Muscle of back (tissue), 13 donors: Measurements from ENCODE around the gene DCAF7. TPM values are rescaled to one million over a fixed set of nuclear protein-coding genes. Genes with fewer than 3 reads are reported as not detected.

Experiments
- DNase-seq, 3 donors: peaks; one replicate each; pipeline versions ENCODE4 v3.0.0 to v3.0.0-alpha.2; 2013
- long read RNA-seq, 9 donors: transcript quantifications; one replicate each; lab custom pipeline, GENCODE V29; 2026
- polyA plus RNA-seq, 10 donors: library from polyadenylated mRNA; unstranded; fragments of 120-200 nt; gene quantifications; one replicate each; pipeline ENCODE4 v1.2.1, GENCODE V29; 2013; ENCODE audit not compliant: insufficient read length in 10 of 10

Gene DCAF7
- polyA plus RNA-seq = 10 to 100 TPM; 36.4 to 50.4 (median 41.8) TPM
- long read RNA-seq, donor 1, full-length matches to known transcripts = 7 of 7 reads
- long read RNA-seq, donor 1, partial matches to known transcripts = 0 of 7 reads
- long read RNA-seq, donor 1, other reads (novel, unspliced or antisense) = 0 of 7 reads
- long read RNA-seq, donor 2, full-length matches to known transcripts = 5 of 5 reads
- long read RNA-seq, donor 2, partial matches to known transcripts = 0 of 5 reads
- long read RNA-seq, donor 2, other reads (novel, unspliced or antisense) = 0 of 5 reads
- long read RNA-seq, donor 3 = 0 reads
- long read RNA-seq, donor 4, full-length matches to known transcripts = 6 of 6 reads
- long read RNA-seq, donor 4, partial matches to known transcripts = 0 of 6 reads
- long read RNA-seq, donor 4, other reads (novel, unspliced or antisense) = 0 of 6 reads
- long read RNA-seq, donor 5, full-length matches to known transcripts = 9 of 43 reads
- long read RNA-seq, donor 5, partial matches to known transcripts = 34 of 43 reads
- long read RNA-seq, donor 5, other reads (novel, unspliced or antisense) = 0 of 43 reads
- long read RNA-seq, donor 6, full-length matches to known transcripts = 10 of 10 reads
- long read RNA-seq, donor 6, partial matches to known transcripts = 0 of 10 reads
- long read RNA-seq, donor 6, other reads (novel, unspliced or antisense) = 0 of 10 reads
- long read RNA-seq, donor 7, full-length matches to known transcripts = 7 of 16 reads
- long read RNA-seq, donor 7, partial matches to known transcripts = 9 of 16 reads
- long read RNA-seq, donor 7, other reads (novel, unspliced or antisense) = 0 of 16 reads
- long read RNA-seq, donor 8, full-length matches to known transcripts = 6 of 6 reads
- long read RNA-seq, donor 8, partial matches to known transcripts = 0 of 6 reads
- long read RNA-seq, donor 8, other reads (novel, unspliced or antisense) = 0 of 6 reads
- long read RNA-seq, donor 9, full-length matches to known transcripts = 1 of 1 reads
- long read RNA-seq, donor 9, partial matches to known transcripts = 0 of 1 reads
- long read RNA-seq, donor 9, other reads (novel, unspliced or antisense) = 0 of 1 reads

GRCh38 chr17:63549946-63550816 is at the start of gene DCAF7:
DCAF7 (plus strand) TSS chr17:63550477; CDS start chr17:63550678, 201 bp downstream.
- peak; percentile 100 for DNase-seq

GRCh38 chr17:63500543-63501390 is 49.5 kb upstream of the DCAF7 start:
- no peak for DNase-seq

- DNase-seq = no peak
These were observed 47.0 kb upstream of the DCAF7 start for GRCh38 chr17:63503341-63503705.

DNA sequence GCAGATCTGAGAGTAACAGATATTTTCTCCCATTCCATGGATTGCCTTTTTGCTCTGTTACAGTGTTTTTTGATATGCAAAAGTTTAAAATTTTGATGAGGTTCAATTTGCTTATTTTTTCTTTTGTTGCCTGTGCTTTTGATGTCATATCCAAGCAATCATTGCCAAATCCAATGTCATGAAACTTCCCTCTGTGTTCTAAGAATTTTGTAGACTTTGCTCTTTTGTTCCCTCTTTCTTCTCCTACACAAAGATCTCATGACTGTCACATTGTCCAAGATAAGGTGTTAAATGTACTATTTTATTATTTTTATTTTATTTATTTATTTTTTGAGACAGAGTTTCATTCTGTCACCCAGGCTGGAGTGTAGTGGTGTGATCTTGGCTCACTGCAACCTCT is 46.0 kb upstream of the DCAF7 start:
- DNase-seq = no peak

GRCh38 chr17:63505341-63505740 is 44.9 kb upstream of the DCAF7 start:
- no peak for DNase-seq

DNA sequence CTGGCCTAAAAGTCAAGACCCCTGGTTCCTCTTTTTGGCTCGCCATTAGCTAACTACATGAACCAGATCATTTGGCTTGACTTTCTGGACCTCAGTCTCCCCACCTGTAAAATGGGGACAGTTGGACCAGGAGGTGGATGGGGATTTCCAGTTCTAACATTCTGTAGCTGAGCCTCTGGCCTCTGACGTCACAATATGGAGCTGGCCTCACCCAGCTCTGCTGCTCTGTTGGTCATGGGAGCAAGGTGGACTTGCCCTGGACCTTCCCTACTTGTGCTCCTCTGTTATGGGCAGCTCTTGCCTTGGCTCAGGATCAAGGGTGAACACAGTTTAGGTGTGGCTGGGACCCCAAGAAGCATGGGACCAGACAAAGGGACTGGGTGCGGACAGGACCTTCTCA is 43.6 kb upstream of the DCAF7 start:
- DNase-seq = no peak

GRCh38 chr17:63511331-63511730 is 38.9 kb upstream of the DCAF7 start:
- no peak for DNase-seq

GRCh38 chr17:63512388-63512787 is 37.9 kb upstream of the DCAF7 start:
- DNase-seq = no peak

DNA sequence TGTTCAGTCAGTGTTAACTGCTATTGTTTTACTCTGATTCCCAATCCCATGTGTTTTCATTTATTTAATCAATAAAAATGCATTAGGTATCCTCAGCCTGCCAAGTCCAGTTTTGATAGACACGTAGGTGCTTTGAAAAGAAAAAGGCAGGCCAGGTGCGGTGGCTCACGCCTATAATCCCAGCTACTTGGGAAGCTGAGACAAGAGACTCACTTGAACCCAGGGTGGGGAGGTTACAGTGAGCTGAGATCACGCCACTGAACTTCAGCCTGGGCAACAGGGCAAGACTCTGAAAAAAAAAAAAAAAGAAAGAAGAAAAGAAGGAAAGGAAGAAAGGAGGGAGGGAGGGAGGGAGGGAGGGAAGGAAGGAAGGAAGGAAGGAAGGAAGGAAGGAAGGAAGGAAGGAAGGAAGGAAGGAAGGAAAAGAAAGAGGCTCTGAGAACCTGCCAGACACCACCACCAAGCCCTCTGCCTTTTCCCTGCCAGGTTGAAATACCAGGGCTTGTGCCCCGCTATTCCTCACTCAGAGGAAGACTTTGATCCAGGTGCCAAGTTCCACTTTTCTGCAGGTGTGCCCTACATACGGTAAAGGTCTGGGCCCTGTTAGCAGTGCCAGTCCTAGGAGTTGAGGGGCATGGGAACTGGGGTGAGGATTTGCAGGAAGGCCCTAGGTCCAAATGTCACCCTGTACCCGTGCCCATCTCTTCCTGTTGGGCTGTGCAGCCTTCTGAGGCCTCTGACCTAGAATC is 37.2 kb upstream of the DCAF7 start:
- DNase-seq = no peak

DNA sequence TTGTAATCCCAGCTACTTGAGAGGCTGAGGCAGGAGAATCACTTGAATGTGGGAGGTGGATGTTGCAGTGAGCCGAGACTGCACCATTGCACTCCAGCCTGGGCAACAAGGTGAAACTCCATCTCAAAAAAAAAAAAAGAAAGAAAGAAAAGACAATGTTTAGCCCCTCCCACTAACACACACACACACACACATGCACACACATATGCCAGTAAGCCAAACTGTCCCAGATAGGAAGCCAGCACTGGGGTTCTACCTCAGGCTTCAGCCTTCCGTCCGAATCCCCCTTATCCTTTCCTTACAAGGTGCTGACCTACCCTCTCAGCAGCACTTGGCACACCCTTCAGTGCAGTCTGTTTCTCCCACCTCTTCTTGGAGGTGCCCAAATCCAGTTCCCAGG is 35.8 kb upstream of the DCAF7 start:
- DNase-seq = no peak

GRCh38 chr17:63514974-63515373 is 35.3 kb upstream of the DCAF7 start:
- no peak for DNase-seq

- no peak for DNase-seq
These were observed 34.9 kb upstream of the DCAF7 start for GRCh38 chr17:63515426-63515825.

DNA sequence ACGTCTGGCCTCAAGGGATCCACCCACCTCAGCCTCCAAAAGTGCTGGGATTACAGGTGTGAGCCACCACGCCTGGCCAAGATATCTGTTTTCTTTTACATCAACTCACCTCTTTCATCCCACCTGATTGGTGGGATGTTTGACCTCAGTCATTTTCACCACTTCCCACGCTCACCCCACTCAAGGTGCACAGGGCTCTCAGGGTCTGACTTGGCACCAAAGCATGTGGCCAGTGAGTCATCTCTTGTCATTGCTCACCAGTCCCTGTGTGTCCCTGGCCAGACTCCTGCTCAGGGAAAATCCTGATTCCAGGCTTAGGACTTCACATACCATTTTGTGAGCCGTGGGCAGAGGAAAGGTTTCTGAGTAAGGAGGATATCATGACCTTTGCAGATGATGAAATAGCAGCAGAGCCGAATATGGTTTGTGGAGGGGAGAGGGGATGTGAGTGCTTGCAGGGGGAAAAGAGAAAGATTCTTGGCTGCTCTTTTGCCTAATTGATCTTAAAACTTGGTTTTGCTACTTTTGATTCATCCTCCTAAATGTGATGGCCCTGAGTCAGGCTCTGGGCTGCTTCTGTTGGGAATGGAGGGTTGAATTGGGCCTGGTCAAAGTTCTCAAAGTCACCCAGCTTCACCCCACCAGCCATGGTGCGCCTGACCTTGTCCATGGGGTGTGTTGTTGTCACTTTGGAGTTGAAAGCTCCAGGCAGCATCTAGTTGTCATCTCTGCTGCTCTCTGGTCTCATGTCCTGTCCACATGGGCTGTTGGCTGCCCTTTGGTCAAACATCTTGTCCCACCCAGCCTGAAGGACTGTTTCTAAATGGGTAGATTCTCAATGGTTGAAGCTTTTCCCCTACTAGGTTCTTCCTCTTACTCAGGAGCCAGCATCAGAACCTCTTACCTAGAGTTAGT is 33.1 kb upstream of the DCAF7 start:
- DNase-seq = peak in 1 of 3 donors; percentile 8

GRCh38 chr17:63517825-63518534 is 32.3 kb upstream of the DCAF7 start:
- DNase-seq = no peak

- no peak for DNase-seq
These were observed 31.0 kb upstream of the DCAF7 start for GRCh38 chr17:63519116-63519881.

GRCh38 chr17:63519972-63520882 is 30.1 kb upstream of the DCAF7 start:
- no peak for DNase-seq
